DOHH2 (cell line): ENCODE data around the gene CLPX.

Experiments
- H3F3A ChIP-seq: fragments of 200-600 bp; sonication (generic), shearing (Covaris generic); 2 replicates; pipeline ENCODE4 v1.6.0; 2016; ENCODE audit warnings: antibody characterized with exemption, mild to moderate bottlenecking; ENCODE audit not compliant: control insufficient read depth, insufficient read depth
- H3K27ac ChIP-seq: fragments of 200-600 bp; sonication (generic); 2 replicates; pipeline ENCODE4 v1.5.1; 2014; ENCODE audit warnings: low read depth, mild to moderate bottlenecking, low read length, moderate library complexity
- H3K27me3 ChIP-seq: fragments of 200-600 bp; sonication (generic); 2 replicates; pipeline ENCODE4 v1.6.1; 2014; ENCODE audit warnings: mild to moderate bottlenecking, low read length, mixed read lengths; ENCODE audit not compliant: control insufficient read depth
- H3K36me3 ChIP-seq: fragments of 200-600 bp; sonication (generic); 2 replicates; pipeline ENCODE4 v1.6.1; 2014; ENCODE audit warnings: mild to moderate bottlenecking, low read length, moderate library complexity, mixed read lengths; ENCODE audit not compliant: control insufficient read depth
- H3K4me1 ChIP-seq: fragments of 200-600 bp; sonication (generic); 2 replicates; pipeline ENCODE4 v1.6.1; 2014; ENCODE audit warnings: mild to moderate bottlenecking, low read length, mixed read lengths; ENCODE audit not compliant: control insufficient read depth
- H3K4me2 ChIP-seq: fragments of 200-600 bp; sonication (generic); 2 replicates; pipeline ENCODE4 v1.6.0; 2014; ENCODE audit warnings: mild to moderate bottlenecking, low read length, moderate library complexity
- H3K4me3 ChIP-seq: fragments of 200-600 bp; sonication (generic); 2 replicates; pipeline ENCODE4 v1.5.1; 2014; ENCODE audit warnings: mild to moderate bottlenecking, low read length, mixed read lengths
- H3K79me2 ChIP-seq: fragments of 200-600 bp; sonication (generic); 2 replicates; pipeline ENCODE4 v1.6.1; 2014; ENCODE audit warnings: mild to moderate bottlenecking, low read length, mixed read lengths; ENCODE audit not compliant: control insufficient read depth
- H3K9me2 ChIP-seq: fragments of 200-600 bp; sonication (generic); replicated peaks from 2 replicates; pipeline ENCODE4 v1.6.1; 2014; ENCODE audit warnings: mild to moderate bottlenecking, low read length, mixed read lengths; ENCODE audit not compliant: control insufficient read depth
- H3K9me3 ChIP-seq: fragments of 200-600 bp; sonication (generic); 2 replicates; pipeline ENCODE4 v1.6.1; 2014; ENCODE audit warnings: antibody characterized with exemption, low read length, mixed read lengths; ENCODE audit not compliant: control insufficient read depth, insufficient read depth
- H4K20me1 ChIP-seq: fragments of 200-600 bp; sonication (generic); 2 replicates; pipeline ENCODE4 v1.6.0; 2014; ENCODE audit warnings: low read depth, mild to moderate bottlenecking, antibody characterized with exemption, low read length, moderate library complexity; ENCODE audit not compliant: control insufficient read depth, insufficient read depth
- EZH2phosphoT487 ChIP-seq: fragments of 200-600 bp; sonication (generic); IDR thresholded peaks from 2 replicates; pipeline ENCODE4 v1.6.1; 2017; ENCODE audit warnings: borderline replicate concordance, mild to moderate bottlenecking, antibody characterized with exemption, low read length, moderate library complexity, mixed read lengths
- TF ChIP-seq, protein P1 (sequence below): fragments of 200-600 bp; sonication (generic); IDR thresholded peaks from one replicate; pipeline ENCODE4 v1.5.1; 2014; ENCODE audit warnings: antibody characterized with exemption, mild to moderate bottlenecking, low read depth, low read length; ENCODE audit not compliant: poor library complexity, severe bottlenecking

CLPX gene

DNA sequence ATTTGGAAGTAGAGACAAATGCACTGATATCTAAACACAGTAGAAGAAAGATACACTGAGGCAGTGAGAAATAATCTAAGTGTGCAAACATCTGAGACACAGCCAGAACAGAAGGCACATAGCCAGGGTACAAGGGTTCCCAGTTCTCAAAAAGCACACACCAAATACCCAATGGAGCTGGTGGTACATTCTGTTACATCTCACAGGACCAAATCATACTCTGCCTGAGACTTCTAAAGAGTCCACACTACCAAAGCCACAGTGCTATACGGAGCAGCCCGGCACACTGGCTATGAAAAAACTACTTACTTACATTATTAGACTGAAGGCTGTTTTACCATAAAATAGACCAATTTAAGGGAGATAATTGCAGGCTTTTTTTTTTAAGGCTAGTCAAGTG lies 19.3 kb downstream of the CLPX start:
- H4K20me1 ChIP-seq = 0 out of 2 replicates have a peak, but pooled peaks cover 3% of the 10 kb centered on the region
- H3K27ac ChIP-seq = no peak overlapping the region
- H3K36me3 ChIP-seq = peaks cover 61% of the 10 kb centered on the region
- H3K4me2 ChIP-seq = no peak overlapping the region
- peaks cover 16% of the 10 kb centered on the region for H3K79me2 ChIP-seq
- H3F3A ChIP-seq = peaks cover 13% of the 10 kb centered on the region
- no peaks in the 10 kb centered on the region for H3K4me1 ChIP-seq
- no peaks in the 10 kb centered on the region for H3K27me3 ChIP-seq
- H3K4me3 ChIP-seq = no peak overlapping the region
- no peaks in the 10 kb centered on the region for H3K9me2 ChIP-seq
- no peaks in the 10 kb centered on the region for H3K9me3 ChIP-seq
- TF ChIP-seq EZH2phosphoT487 = no peak
- TF ChIP-seq, protein P1, sequence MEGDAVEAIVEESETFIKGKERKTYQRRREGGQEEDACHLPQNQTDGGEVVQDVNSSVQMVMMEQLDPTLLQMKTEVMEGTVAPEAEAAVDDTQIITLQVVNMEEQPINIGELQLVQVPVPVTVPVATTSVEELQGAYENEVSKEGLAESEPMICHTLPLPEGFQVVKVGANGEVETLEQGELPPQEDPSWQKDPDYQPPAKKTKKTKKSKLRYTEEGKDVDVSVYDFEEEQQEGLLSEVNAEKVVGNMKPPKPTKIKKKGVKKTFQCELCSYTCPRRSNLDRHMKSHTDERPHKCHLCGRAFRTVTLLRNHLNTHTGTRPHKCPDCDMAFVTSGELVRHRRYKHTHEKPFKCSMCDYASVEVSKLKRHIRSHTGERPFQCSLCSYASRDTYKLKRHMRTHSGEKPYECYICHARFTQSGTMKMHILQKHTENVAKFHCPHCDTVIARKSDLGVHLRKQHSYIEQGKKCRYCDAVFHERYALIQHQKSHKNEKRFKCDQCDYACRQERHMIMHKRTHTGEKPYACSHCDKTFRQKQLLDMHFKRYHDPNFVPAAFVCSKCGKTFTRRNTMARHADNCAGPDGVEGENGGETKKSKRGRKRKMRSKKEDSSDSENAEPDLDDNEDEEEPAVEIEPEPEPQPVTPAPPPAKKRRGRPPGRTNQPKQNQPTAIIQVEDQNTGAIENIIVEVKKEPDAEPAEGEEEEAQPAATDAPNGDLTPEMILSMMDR = no peak

DNA sequence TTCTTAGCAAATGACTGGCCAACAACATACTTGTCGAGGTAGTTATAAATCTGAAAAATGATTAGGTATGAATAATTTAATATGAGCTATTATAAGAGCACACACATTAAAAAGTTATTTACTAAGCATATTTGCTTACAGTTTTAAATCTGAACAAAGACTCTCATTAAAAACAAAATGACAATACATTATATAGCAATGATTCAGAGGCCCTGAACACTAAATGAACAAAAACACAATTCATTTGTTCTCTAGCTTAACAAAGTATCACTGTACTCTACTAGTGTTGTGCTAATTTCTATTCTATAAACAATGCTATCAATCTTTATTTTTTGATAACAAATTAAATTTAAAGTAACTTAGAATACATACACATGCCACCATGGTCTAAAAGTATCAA lies 21.0 kb downstream of the CLPX start:
- Histone ChIP-seq H3K4me2 (no peak overlapping the region), H3K9me3 (no peaks in the 10 kb centered on the region), H3K4me3 (no peak overlapping the region), H3K79me2 (peaks cover 14% of the 10 kb centered on the region), H3K4me1 (no peaks in the 10 kb centered on the region), H3K9me2 (no peaks in the 10 kb centered on the region), H3K27ac (no peak overlapping the region), H3K36me3 (peaks cover 64% of the 10 kb centered on the region), H3K27me3 (no peaks in the 10 kb centered on the region), H3F3A (peaks cover 13% of the 10 kb centered on the region), H4K20me1 (0 out of 2 replicates have a peak, but pooled peaks cover 3% of the 10 kb centered on the region)
- TF ChIP-seq, protein P1 = no peak
- TF ChIP-seq EZH2phosphoT487 = no peak

DNA sequence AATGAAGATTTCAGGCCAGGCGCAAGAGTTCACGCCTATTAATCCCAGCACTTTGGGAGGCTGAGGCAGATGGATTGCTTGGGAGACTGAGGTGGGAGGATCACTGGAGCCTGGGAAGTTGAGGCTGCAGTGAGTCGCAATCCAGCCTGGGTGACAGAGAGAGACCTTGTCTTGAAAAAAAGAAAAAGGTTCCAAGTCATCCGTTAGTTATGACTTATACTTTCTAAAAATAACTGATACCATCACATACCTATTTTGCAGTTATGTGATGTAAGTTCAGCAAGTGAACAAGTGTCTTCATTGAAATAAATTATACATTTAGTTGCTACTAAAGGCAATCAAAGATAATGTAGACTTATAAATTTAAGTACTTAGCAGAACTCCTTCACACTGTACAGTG lies 22.1 kb downstream of the CLPX start:
- Histone ChIP-seq H3F3A (peaks cover 19% of the 10 kb centered on the region), H3K27me3 (no peaks in the 10 kb centered on the region), H3K4me1 (no peaks in the 10 kb centered on the region), H3K9me2 (no peaks in the 10 kb centered on the region), H3K4me2 (no peak overlapping the region), H3K36me3 (peaks cover 75% of the 10 kb centered on the region), H4K20me1 (0 out of 2 replicates have a peak, but pooled peaks cover 3% of the 10 kb centered on the region), H3K27ac (no peak overlapping the region), H3K9me3 (no peaks in the 10 kb centered on the region), H3K4me3 (no peak overlapping the region), H3K79me2 (peaks cover 14% of the 10 kb centered on the region)
- TF ChIP-seq, protein P1 = no peak
- no peak for TF ChIP-seq EZH2phosphoT487

DNA sequence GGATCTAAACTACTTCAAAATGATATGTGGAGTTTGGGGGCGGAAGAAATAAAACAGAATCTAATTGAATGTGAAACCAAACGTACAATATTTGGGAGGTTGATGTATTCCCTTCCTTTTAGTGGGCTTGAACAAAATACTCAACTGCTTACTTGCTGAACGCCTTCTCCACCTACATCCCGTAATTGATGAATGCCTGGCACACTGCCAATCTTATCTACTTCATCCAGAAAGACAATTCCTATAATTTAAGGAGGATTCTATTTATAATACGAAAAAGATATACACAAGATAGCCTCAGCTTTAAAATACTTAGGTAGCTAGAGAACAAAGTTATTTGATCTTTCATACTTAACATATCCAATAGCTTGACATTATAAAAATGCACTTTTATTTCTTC lies 28.4 kb downstream of the CLPX start:
- Histone ChIP-seq H3K27ac (no peak overlapping the region), H4K20me1 (no peaks in the 10 kb centered on the region), H3K4me2 (no peak overlapping the region), H3K79me2 (no peaks in the 10 kb centered on the region; the same call in 1 of the 2 replicates), H3K27me3 (no peaks in the 10 kb centered on the region), H3K4me1 (no peaks in the 10 kb centered on the region), H3K36me3 (peaks cover 85% of the 10 kb centered on the region), H3K4me3 (no peak overlapping the region), H3F3A (peaks cover 8% of the 10 kb centered on the region), H3K9me2 (no peaks in the 10 kb centered on the region), H3K9me3 (no peaks in the 10 kb centered on the region)
- no peak for TF ChIP-seq EZH2phosphoT487
- TF ChIP-seq, protein P1 = no peak
